ENCODE data around the gene RPS28. TPM values are rescaled to one million over a fixed set of nuclear protein-coding genes. Genes with fewer than 3 reads are reported as not detected.

The RPS28 gene
- total RNA-seq, 1 donor from 2014 or later, result 1,552 TPM

DNA sequence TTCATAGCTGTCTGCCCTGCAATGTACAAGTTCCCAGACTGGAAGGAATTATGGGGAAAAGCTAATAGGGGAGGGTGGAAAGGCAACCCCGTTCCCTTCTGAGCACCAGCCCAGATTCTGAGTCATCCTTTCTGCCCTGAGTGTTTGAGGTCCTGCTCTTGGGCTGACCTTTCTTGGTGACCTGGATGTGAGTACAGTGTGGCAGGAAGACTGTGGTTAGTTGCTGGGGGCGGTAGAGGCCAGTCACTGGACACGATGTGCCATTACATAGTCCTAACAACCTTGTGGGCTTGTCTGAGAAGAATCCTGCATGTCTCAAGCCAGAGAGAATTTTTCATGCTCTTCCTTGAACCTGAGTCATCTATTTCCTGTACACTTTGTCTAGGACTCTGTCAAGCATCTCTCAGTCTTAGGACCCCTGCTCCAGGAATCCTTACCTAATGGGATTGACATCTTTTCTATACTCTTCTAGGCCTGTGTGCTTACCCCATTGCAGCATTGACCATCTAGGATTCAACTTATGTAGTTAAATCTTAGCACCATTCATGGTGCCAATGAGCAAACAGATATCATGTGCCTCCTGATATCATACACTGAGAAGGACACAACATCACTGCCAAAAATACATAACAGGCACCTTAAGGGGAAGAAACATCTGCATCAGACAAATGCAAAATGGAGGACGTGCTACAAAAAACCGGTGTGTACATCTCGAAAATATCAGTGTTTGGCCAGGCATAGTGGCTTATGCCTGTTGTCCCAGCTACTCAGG is 34.5 kb downstream of the RPS28 start:
- Mint-ChIP-seq H3K27me3 (peaks cover 5% of the 10 kb centered on the region), H3K36me3 (ENCODE audit: insufficient read depth) (no peaks in the 10 kb centered on the region), H3K27ac (no peak overlapping the region), H3K4me1 (ENCODE audit: low read depth) (no peaks in the 10 kb centered on the region), H3K9me3 (ENCODE audit: low read depth) (peaks cover 4% of the 10 kb centered on the region), H3K4me3 (ENCODE audit: low read depth) (no peak overlapping the region)
- TF ChIP-seq, protein P1, sequence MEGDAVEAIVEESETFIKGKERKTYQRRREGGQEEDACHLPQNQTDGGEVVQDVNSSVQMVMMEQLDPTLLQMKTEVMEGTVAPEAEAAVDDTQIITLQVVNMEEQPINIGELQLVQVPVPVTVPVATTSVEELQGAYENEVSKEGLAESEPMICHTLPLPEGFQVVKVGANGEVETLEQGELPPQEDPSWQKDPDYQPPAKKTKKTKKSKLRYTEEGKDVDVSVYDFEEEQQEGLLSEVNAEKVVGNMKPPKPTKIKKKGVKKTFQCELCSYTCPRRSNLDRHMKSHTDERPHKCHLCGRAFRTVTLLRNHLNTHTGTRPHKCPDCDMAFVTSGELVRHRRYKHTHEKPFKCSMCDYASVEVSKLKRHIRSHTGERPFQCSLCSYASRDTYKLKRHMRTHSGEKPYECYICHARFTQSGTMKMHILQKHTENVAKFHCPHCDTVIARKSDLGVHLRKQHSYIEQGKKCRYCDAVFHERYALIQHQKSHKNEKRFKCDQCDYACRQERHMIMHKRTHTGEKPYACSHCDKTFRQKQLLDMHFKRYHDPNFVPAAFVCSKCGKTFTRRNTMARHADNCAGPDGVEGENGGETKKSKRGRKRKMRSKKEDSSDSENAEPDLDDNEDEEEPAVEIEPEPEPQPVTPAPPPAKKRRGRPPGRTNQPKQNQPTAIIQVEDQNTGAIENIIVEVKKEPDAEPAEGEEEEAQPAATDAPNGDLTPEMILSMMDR (IDR thresholded peaks at IDR 0.05; ENCODE audit: unreplicated experiment), result no peak
- no peak for DNase-seq (ENCODE audit: low spot score, unreplicated experiment)

DNA sequence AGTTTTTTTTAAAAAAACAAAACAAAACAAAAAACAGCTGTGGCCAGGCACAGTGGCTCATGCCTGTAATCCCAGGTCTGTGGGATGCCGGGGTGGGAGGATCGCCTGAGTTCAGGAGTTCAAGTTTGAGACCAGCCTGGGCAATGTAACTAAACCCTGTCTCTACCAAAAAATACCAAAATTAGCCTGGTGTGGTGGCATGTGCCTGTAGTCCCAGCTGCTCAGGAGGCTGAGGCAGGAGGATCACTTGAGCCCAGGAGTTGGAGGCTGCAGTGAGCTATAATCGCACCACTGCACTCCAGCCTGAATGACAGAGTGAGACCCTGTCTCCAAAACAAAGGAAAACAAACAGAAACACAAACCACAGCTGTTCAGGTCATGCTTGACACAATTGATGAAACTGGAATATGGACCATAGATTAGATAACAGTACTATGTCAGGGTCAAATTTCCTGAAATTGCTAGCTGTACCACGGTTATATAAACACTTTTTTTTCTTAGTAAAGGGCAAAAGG is 35.8 kb downstream of the RPS28 start:
- H3K36me3 Mint-ChIP-seq (ENCODE audit: insufficient read depth), result no peaks in the 10 kb centered on the region
- DNase-seq (ENCODE audit: low spot score, unreplicated experiment), result no peak
- peaks cover 6% of the 10 kb centered on the region for H3K27me3 Mint-ChIP-seq
- H3K4me3 Mint-ChIP-seq (ENCODE audit: low read depth), result no peak overlapping the region
- no peaks in the 10 kb centered on the region for H3K4me1 Mint-ChIP-seq (ENCODE audit: low read depth)
- H3K27ac Mint-ChIP-seq, result no peak overlapping the region
- peaks cover 4% of the 10 kb centered on the region for H3K9me3 Mint-ChIP-seq (ENCODE audit: low read depth)
- TF ChIP-seq, protein P1 (IDR thresholded peaks at IDR 0.05; ENCODE audit: unreplicated experiment), result no peak

DNA sequence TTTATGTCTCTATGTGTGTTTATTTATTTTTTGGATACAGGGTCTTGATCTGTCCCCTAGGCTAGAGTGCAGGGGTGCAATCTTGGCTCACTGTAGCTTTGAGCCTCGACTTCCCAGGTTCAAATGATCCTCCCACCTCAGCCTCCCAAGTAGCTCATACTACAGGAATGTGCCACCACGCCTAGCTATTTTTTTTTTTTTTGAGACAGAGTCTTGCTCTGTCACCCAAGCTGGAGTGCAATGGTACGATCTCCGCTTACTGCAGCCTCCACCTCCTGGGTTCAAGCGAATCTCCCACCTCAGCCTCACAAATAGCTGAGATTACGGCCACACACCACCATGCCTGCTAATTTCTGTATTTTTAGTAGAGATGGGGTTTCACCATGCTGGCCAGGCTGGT is 37.7 kb downstream of the RPS28 start:
- no peak for DNase-seq (ENCODE audit: low spot score, unreplicated experiment)
- no peak overlapping the region for H3K27ac Mint-ChIP-seq
- no peak overlapping the region for H3K4me3 Mint-ChIP-seq (ENCODE audit: low read depth)
- no peaks in the 10 kb centered on the region for H3K36me3 Mint-ChIP-seq (ENCODE audit: insufficient read depth)
- H3K4me1 Mint-ChIP-seq (ENCODE audit: low read depth), result peaks cover 2% of the 10 kb centered on the region
- TF ChIP-seq, protein P1 (IDR thresholded peaks at IDR 0.05; ENCODE audit: unreplicated experiment), result no peak
- H3K27me3 Mint-ChIP-seq, result peaks cover 21% of the 10 kb centered on the region
- H3K9me3 Mint-ChIP-seq (ENCODE audit: low read depth), result peaks cover 4% of the 10 kb centered on the region

DNA sequence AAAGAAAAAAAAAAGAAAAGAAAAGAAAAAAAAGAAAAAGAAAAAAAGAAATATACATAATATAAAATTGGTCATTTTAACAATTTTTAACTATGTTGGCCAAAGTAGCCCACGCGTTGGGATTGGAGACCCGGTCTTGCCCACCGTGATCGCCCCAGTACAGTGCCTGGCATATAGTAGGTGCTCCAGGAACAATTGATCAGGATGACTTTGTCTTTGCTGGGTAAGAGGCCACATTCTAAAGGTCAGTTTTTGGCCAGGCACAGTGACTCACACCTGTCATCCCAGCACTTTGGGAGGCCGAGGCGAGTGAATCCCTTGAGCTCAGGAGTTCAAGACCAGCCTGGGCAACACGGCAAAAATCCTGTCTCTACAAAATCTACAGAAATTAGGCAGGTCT is 38.9 kb downstream of the RPS28 start:
- DNase-seq (ENCODE audit: low spot score, unreplicated experiment), result no peak
- H3K27ac Mint-ChIP-seq, result no peak overlapping the region
- H3K9me3 Mint-ChIP-seq (ENCODE audit: low read depth), result peaks cover 4% of the 10 kb centered on the region
- H3K4me3 Mint-ChIP-seq (ENCODE audit: low read depth), result no peak overlapping the region
- peaks cover 24% of the 10 kb centered on the region for H3K27me3 Mint-ChIP-seq
- TF ChIP-seq, protein P1 (IDR thresholded peaks at IDR 0.05; ENCODE audit: unreplicated experiment), result no peak
- peaks cover 4% of the 10 kb centered on the region for H3K4me1 Mint-ChIP-seq (ENCODE audit: low read depth)
- no peaks in the 10 kb centered on the region for H3K36me3 Mint-ChIP-seq (ENCODE audit: insufficient read depth)

DNA sequence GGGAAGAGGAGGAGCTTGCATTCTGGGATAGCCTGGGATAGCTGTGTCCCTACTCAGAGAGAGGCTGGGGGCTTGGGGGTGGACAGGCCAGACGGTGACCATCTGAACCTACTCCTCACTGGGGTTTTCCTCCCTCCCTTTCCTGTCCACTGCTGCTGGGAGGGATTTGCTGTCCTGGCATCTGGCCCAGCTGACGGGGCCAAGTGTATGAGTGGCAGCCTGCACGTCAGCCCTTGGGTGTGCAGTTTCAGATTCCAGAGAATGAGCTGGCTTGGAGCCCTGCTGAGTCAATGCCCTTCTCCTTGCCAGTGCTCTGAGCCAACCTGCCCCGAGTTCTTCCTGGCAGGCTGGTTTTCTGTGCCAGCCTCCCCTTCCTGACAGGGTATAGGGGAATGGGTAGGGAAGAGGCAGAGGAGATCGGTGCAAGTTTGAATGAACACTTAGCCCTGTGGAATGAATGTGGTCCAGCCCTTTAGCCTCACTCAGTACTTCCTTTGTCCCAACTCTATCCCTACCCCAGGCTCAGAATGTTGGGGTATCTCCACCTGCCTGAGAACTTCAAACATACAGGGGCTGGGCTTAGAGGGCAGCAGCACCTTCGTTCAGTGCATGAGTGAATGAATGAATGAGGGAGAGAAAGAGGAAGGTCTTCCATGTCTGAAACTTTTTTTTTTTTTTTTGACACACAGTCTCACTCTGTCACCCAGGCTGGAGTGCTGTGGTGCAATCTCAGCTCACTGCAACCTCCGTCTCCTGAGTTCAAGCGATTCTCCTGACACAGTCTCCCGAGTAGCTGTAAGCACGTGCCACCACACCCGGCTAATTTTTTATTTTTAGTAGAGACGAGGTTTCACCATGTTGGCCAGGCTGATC is 40.9 kb downstream of the RPS28 start:
- no peak overlapping the region for H3K27ac Mint-ChIP-seq
- no peak overlapping the region for H3K4me3 Mint-ChIP-seq (ENCODE audit: low read depth)
- H3K9me3 Mint-ChIP-seq (ENCODE audit: low read depth), result no peaks in the 10 kb centered on the region
- TF ChIP-seq, protein P1 (IDR thresholded peaks at IDR 0.05; ENCODE audit: unreplicated experiment), result no peak
- H3K36me3 Mint-ChIP-seq (ENCODE audit: insufficient read depth), result peaks cover 2% of the 10 kb centered on the region
- peaks cover 38% of the 10 kb centered on the region for H3K27me3 Mint-ChIP-seq
- peaks cover 7% of the 10 kb centered on the region for H3K4me1 Mint-ChIP-seq (ENCODE audit: low read depth)
- no peak for DNase-seq (ENCODE audit: low spot score, unreplicated experiment)
